ENCODE data around the gene MYO1A.

Gene MYO1A

DNA sequence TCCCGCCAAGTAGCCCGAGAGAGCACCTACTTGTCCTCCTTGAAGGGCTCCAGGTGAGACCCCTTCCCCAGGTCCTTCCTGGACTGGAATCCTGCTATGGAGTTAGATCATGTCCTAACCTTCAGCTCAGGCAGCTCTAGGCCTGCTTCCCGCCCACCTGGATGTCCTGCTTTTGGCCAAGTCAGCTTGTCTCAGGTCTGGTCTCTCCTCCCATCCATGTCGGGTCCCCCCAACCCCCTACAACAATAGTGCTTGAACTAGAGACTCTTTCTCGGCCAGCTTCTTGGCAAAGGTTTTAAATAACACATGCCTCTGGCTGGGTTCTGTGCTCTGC, 42.6 kb upstream of the MYO1A start:
- no peaks in the 10 kb centered on the region for H3K27me3 ChIP-seq (ENCODE audit: control insufficient read depth in 1 of 2, insufficient read depth in 2 of 2, low read length in 2 of 2)
- peak overlapping the region; percentile 84 for H3K27ac ChIP-seq (ENCODE audit: low read depth, low read length)
- peak overlapping the region in 1 of 2 donors; percentile 66 for H3K4me3 ChIP-seq (ENCODE audit: low read depth in 1 of 2, low read length in 2 of 2)
- peaks cover 47% of the 10 kb centered on the region for H3K4me1 ChIP-seq (ENCODE audit: insufficient read depth, low read length)
- H3K9ac ChIP-seq (ENCODE audit: low read length): peak overlapping the region; percentile 39
- H3K36me3 ChIP-seq (ENCODE audit: insufficient read depth, low read length): peaks cover 61% of the 10 kb centered on the region
- no peaks in the 10 kb centered on the region for H3K9me3 ChIP-seq (ENCODE audit: low read length)

DNA sequence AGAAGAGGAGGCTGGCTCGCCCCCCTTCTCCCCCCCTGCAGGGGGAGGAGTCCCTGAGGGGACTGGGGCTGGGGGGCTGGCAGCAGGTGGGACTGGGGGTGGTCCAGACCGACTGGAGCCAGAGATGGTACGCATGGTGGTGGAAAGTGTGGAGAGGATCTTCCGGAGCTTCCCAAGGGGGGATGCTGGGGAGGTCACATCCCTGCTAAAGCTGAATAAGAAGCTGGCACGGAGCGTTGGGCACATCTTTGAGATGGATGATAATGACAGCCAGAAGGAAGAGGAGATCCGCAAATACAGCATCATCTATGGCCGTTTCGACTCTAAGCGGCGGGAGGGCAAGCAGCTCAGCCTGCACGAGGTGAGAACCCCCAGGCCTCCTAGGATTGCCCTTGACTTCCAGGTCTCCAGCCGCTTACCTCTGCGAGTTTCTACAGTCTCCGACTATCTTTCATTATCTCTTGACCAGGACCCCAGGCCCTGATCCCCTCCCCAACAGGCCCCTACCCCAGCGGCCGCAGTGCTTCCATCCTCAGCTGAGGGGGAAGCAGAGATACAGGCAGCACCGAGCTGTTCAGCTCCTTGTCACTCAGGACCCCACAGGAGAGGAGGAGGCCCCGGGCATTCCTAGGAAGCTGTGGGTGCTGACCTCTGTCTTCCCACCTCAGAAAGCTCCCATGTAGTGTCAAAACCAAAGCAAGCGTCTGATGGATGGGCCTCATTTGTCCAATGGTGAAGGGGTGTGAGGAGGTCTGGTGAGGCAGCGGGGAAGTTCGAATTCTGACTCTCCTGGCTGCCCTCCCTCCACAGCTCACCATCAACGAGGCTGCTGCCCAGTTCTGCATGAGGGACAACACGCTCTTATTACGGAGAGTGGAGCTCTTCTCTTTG, 42.0 kb upstream of the MYO1A start:
- Histone ChIP-seq H3K9ac (ENCODE audit: low read length) (peak overlapping the region; percentile 5), H3K27ac (ENCODE audit: low read depth, low read length) (peak overlapping the region; percentile 84), H3K9me3 (ENCODE audit: low read length) (no peaks in the 10 kb centered on the region), H3K4me3 (ENCODE audit: low read depth in 1 of 2, low read length in 2 of 2) (peak overlapping the region; percentile 39 to 66), H3K4me1 (ENCODE audit: insufficient read depth, low read length) (peaks cover 47% of the 10 kb centered on the region), H3K27me3 (ENCODE audit: control insufficient read depth in 1 of 2, insufficient read depth in 2 of 2, low read length in 2 of 2) (no peaks in the 10 kb centered on the region), H3K36me3 (ENCODE audit: insufficient read depth, low read length) (peaks cover 55% of the 10 kb centered on the region)

DNA sequence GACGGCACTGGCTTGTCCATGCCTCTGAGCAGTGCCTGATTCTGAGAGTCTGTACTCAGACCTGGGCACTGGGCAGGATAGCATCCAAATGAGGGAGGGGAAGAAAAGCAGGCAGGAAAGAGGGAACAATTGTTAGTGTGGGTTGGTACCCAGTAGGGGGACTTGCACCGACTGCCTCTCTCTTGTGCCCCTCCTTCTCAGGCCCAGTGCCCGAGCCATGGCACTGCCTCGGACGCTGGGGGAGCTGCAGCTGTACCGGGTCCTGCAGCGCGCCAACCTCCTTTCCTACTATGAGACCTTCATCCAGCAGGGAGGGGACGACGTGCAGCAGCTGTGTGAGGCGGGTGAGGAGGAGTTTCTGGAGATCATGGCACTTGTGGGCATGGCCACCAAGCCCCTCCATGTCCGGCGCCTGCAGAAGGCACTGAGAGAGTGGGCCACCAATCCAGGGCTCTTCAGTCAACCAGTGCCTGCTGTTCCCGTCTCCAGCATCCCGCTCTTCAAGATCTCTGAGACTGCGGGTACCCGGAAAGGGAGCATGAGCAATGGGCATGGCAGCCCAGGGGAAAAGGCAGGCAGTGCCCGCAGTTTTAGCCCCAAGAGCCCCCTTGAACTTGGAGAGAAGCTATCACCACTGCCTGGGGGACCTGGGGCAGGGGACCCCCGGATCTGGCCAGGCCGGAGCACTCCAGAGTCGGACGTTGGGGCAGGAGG, 41.2 kb upstream of the MYO1A start:
- H3K36me3 ChIP-seq (ENCODE audit: insufficient read depth, low read length): peaks cover 47% of the 10 kb centered on the region
- no peaks in the 10 kb centered on the region for H3K27me3 ChIP-seq (ENCODE audit: control insufficient read depth in 1 of 2, insufficient read depth in 2 of 2, low read length in 2 of 2)
- H3K4me3 ChIP-seq (ENCODE audit: low read depth in 1 of 2, low read length in 2 of 2): peak overlapping the region; percentile 39 to 66
- H3K9me3 ChIP-seq (ENCODE audit: low read length): no peaks in the 10 kb centered on the region
- H3K27ac ChIP-seq (ENCODE audit: low read depth, low read length): peak overlapping the region; percentile 84
- H3K9ac ChIP-seq (ENCODE audit: low read length): no peak overlapping the region
- H3K4me1 ChIP-seq (ENCODE audit: insufficient read depth, low read length): peaks cover 53% of the 10 kb centered on the region

GRCh38 chr12:57090490-57090889, 40.6 kb upstream of the MYO1A start:
- peak overlapping the region; percentile 84 for H3K27ac ChIP-seq (ENCODE audit: low read depth, low read length)
- H3K4me1 ChIP-seq (ENCODE audit: insufficient read depth, low read length): peaks cover 59% of the 10 kb centered on the region
- peaks cover 41% of the 10 kb centered on the region for H3K36me3 ChIP-seq (ENCODE audit: insufficient read depth, low read length)
- no peak overlapping the region for H3K9ac ChIP-seq (ENCODE audit: low read length)
- no peaks in the 10 kb centered on the region for H3K9me3 ChIP-seq (ENCODE audit: low read length)
- no peaks in the 10 kb centered on the region for H3K27me3 ChIP-seq (ENCODE audit: control insufficient read depth in 1 of 2, insufficient read depth in 2 of 2, low read length in 2 of 2)
- peak overlapping the region; percentile 39 to 66 for H3K4me3 ChIP-seq (ENCODE audit: low read depth in 1 of 2, low read length in 2 of 2)

DNA sequence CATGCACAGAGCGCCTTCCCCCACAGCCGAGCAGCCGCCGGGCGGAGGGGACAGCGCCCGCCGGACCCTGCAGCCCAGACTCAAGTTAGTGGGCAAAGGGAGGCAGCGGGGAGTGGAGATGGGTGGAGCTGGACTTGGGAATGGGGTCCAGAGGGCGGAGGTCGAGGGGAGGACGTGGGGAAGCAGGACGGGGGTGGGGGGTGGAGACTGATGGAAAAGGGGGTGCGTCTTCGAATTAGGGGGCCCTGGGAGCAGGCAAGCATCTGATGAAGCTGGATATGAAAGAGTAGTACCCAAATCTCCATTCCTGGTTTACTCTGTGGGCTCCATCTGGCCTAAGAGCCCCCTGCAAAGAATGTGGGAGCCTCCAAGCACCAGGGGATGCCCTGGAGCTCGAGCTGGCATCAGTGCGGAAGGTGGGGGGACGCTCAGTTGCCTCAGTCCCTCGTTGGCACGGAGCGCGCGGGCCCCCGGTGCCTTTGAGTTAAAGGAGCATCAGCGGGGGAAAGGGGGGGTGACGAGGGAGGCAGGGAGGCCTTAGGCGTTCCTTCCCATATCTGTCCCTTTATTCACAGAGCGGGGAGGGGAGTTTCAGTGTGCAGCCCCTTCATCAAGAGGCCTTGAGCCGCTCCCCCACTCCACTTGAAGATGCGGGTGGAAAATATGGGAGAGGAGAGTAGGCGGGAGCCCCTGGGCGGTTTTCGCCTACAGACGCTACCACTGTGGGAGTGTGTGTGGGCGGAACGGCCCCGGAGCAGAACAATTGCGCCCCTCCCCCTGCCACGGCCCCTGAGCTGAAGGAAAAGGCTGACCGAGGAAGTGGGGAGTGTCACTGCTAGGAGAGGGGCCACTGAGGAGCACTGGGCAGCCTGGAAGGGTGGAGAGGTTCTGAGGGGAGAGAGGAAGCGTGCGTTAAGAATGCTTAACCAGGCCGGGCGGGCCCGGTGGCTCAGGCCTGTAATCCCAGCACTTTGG, 39.6 kb upstream of the MYO1A start:
- Histone ChIP-seq H3K36me3 (ENCODE audit: insufficient read depth, low read length) (peaks cover 32% of the 10 kb centered on the region), H3K27ac (ENCODE audit: low read depth, low read length) (peak overlapping the region; percentile 99), H3K4me3 (ENCODE audit: low read depth in 1 of 2, low read length in 2 of 2) (peak overlapping the region; percentile 81 to 83), H3K9ac (ENCODE audit: low read length) (peak overlapping the region; percentile 84), H3K9me3 (ENCODE audit: low read length) (no peaks in the 10 kb centered on the region), H3K4me1 (ENCODE audit: insufficient read depth, low read length) (peaks cover 57% of the 10 kb centered on the region), H3K27me3 (ENCODE audit: control insufficient read depth in 1 of 2, insufficient read depth in 2 of 2, low read length in 2 of 2) (no peaks in the 10 kb centered on the region)

GRCh38 chr12:57088354-57089270, 38.7 kb upstream of the MYO1A start, which contains the start of gene NAB2:
NAB2 (plus strand) TSS chr12:57089114; CDS start chr12:57089272, 158 bp downstream.
- Histone ChIP-seq H3K36me3 (ENCODE audit: insufficient read depth, low read length) (peaks cover 26% of the 10 kb centered on the region), H3K27me3 (ENCODE audit: control insufficient read depth in 1 of 2, insufficient read depth in 2 of 2, low read length in 2 of 2) (no peaks in the 10 kb centered on the region), H3K9ac (ENCODE audit: low read length) (peak within 1 kb of the TSS; percentile 84), H3K4me3 (ENCODE audit: low read depth in 1 of 2, low read length in 2 of 2) (peak within 1 kb of the TSS; percentile 81 to 83), H3K27ac (ENCODE audit: low read depth, low read length) (peak within 1 kb of the TSS; percentile 100), H3K4me1 (ENCODE audit: insufficient read depth, low read length) (peaks cover 48% of the 10 kb centered on the region), H3K9me3 (ENCODE audit: low read length) (no peaks in the 10 kb centered on the region)

DNA sequence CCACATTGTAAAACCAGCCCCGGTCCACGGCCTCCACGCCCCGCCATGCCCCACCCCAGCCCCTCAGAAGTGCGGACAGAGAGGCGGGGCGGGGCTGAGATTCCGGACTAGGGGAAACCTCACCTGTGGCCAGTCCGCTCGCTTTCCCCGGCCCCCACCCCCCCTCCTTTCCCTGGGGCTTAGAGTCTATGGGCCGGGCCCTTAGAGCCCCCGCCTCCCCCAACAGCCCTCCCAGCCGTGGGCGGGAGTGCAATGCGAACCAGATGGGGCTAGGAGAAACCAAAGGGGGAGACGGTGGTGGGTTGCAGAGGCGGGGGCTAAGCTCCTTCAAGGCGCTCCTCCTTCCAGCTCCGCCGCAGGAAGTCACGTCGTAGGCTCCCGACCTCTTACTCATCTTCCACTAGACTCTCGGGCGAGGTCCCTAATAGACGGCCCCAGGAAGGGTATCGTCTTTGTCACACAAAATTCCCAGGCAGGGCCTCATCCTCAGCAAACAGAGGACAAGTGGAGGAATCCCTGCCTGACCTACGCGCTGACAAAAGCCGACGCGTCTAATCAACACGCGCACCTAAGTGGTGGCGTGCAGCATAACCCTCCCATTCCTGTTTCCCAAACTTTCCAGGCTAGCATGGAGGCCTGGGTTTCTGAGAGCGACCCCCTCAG, 37.9 kb upstream of the MYO1A start:
- no peaks in the 10 kb centered on the region for H3K27me3 ChIP-seq (ENCODE audit: control insufficient read depth in 1 of 2, insufficient read depth in 2 of 2, low read length in 2 of 2)
- peaks cover 40% of the 10 kb centered on the region for H3K4me1 ChIP-seq (ENCODE audit: insufficient read depth, low read length)
- no peaks in the 10 kb centered on the region for H3K9me3 ChIP-seq (ENCODE audit: low read length)
- H3K36me3 ChIP-seq (ENCODE audit: insufficient read depth, low read length): peaks cover 18% of the 10 kb centered on the region
- H3K4me3 ChIP-seq (ENCODE audit: low read depth in 1 of 2, low read length in 2 of 2): peak overlapping the region; percentile 75 to 81
- H3K9ac ChIP-seq (ENCODE audit: low read length): peak overlapping the region; percentile 74
- H3K27ac ChIP-seq (ENCODE audit: low read depth, low read length): peak overlapping the region; percentile 100

DNA sequence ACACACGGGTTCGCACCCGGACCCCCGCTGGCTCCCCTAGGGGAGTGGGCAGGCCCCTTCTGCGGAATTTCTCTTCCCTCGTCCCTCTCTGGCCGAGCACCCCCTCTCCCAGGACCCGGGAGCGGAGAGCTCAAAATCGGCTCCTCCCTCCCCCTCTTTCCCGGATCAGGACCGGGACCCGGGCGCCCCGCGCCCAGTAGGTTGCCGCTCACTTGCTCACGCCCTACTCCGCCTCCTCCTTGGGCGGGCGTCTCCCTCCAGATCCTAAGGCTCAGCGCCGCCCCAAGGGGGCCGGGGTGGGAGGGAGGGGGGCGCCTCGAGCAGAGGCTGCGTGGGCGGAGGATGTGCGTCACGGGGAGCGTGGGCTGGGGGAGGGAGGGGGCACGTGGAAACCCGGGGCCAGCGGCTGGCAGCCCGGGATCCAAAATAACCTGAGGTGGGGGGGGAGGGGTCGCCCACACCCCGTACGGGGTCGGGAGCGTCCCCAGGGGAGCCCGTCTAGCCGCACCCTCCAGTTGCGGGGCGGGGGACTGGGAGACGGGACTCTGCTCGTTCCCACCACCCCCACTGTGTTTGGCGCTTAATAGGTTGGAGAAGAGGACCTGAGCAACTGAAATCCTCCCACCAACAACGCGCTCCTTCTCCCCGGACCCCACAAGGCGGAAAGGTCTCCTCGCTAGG, 37.2 kb upstream of the MYO1A start:
- Histone ChIP-seq H3K36me3 (ENCODE audit: insufficient read depth, low read length) (peaks cover 11% of the 10 kb centered on the region), H3K27ac (ENCODE audit: low read depth, low read length) (peak overlapping the region; percentile 100), H3K4me1 (ENCODE audit: insufficient read depth, low read length) (peaks cover 33% of the 10 kb centered on the region), H3K4me3 (ENCODE audit: low read depth in 1 of 2, low read length in 2 of 2) (peak overlapping the region; percentile 81 to 84), H3K9ac (ENCODE audit: low read length) (peak overlapping the region; percentile 96), H3K9me3 (ENCODE audit: low read length) (no peaks in the 10 kb centered on the region), H3K27me3 (ENCODE audit: control insufficient read depth in 1 of 2, insufficient read depth in 2 of 2, low read length in 2 of 2) (no peaks in the 10 kb centered on the region)

- peak overlapping the region; percentile 98 for H3K27ac ChIP-seq (ENCODE audit: low read depth, low read length)
- H3K36me3 ChIP-seq (ENCODE audit: insufficient read depth, low read length): peaks cover 5% of the 10 kb centered on the region
- peaks cover 27% of the 10 kb centered on the region for H3K4me1 ChIP-seq (ENCODE audit: insufficient read depth, low read length)
- H3K9ac ChIP-seq (ENCODE audit: low read length): peak overlapping the region; percentile 96
- H3K9me3 ChIP-seq (ENCODE audit: low read length): no peaks in the 10 kb centered on the region
- H3K4me3 ChIP-seq (ENCODE audit: low read depth in 1 of 2, low read length in 2 of 2): peak overlapping the region; percentile 81 to 84
- no peaks in the 10 kb centered on the region for H3K27me3 ChIP-seq (ENCODE audit: control insufficient read depth in 1 of 2, insufficient read depth in 2 of 2, low read length in 2 of 2)
Observed at GRCh38 chr12:57086493-57087009, 36.6 kb upstream of the MYO1A start.

All from muscle layer of colon (tissue), 2 donors.